ENCODE results near the gene TFIP11.

The TFIP11 gene

DNA sequence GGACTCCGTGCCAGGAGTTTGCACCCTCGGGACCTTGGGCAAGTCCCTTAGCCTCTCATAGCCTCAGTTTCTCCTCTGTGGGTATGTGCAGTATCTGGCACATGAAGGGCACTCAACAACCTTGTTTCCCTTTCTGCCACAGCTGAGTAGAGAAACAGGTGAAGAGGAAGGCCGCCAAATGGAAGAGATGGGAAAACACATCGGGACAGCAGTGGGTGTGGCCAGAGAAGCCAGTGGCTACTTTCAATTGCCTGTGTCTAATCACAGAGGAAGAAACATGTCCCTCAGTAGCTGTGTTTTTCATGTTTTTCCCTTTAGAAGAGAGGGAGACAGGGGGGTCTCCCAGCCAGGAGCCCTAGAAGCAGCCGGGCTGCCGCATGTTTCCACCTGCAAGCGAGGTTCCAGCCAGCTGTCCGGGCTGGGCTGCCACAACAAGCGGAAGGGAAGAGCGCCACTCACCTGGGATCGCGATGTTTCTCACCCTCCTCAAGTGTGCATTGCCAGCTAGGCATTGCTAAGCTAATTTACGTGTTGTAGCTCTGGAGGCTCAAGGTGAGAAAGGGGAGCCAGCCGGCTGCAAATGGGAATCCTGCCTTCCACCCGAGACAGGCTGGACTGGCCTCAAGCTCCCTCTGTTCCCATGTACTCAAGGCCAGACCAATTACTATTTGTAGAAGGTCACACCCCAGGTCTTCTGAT lies 66.5 kb downstream of the TFIP11 start:
- no peak for DNase-seq

DNA sequence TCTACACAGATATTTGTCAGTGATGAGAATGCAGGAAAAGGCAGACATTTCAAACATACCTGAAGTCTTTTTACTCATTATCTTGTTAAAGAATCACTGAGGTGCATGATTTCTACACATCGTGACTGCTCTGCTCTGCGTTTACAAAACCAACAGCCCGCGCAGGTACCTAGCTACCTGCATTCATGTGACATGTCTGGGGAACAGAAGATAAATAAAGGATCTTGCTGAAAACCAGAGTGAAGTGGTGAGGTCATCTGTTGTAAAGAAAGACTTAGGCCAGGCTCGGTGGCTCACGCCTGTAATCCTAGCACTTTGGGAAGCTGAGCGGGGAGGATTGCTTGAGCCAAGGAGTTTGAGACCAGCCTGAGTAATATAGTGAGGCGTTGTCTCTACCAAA lies 67.5 kb downstream of the TFIP11 start:
- DNase-seq, result no peak

GRCh38 chr22:26443901-26444690 lies 68.2 kb downstream of the TFIP11 start:
- no peak for DNase-seq

- no peak for DNase-seq
Measured at GRCh38 chr22:26442086-26442756, 70.1 kb downstream of the TFIP11 start.
